Measurements from ENCODE around the gene MOXD1.

The MOXD1 gene

GRCh38 chr6:132401618-132402285 lies 477 bp upstream of the MOXD1 start:
- no peak for DNase-seq (ENCODE audit: low read depth)
- H3K4me3 ChIP-seq (ENCODE audit: low read depth, low read length) = peak overlapping the region; percentile 76

DNA sequence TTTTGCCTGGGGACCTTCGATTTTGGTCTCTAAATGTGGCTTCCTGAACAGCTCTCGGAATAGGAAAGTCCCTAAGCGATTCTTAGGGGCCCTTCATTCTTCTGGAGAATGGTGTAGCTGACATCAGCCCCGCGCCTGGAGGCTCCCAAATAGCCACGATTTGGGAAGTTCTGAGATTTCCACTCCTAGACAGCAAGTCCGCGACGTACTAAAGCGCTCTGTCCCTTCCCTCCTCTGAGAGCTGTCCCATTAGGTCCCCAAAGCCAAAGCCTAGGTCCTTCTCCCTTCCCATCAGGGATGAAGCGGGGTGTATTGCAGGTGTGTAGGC lies 756 bp downstream of the MOXD1 start:
- DNase-seq (ENCODE audit: low read depth) = no peak
- H3K4me3 ChIP-seq (ENCODE audit: low read depth, low read length) = peak overlapping the region; percentile 76

DNA sequence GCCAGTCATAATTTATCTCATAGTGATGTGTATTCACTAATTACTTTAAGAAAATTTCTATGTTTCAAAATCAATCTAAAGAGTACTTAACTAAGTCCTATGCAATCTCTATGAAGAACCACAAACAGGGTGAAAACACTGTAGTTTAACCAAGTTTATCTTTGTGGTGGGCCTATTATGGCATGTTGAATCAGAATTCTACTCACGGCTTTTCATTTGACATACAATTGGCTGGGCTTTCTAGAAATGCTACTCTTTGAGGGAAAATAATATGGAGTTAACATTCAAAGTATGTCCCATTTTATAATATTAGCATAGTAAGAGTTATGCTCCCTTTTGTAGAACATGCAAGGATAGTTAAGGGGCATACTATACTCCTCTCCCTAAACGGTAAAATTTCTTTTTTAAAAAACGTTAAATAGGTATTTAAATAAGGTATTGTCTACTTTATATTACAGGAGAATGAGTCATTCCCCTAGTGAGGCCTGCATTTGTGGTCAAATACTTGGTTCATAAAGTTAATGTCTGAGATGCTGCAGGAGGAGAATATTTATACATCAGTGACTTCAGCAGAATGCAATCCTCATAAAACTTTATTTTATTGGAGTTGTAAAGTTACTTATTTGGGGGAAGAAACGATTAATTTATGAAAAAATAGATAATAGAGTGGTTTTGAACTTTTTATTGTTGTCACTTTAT lies 1.8 kb downstream of the MOXD1 start:
- no peak overlapping the region for H3K4me3 ChIP-seq (ENCODE audit: low read depth, low read length)
- DNase-seq (ENCODE audit: low read depth) = peak; percentile 55

- H3K4me3 ChIP-seq (ENCODE audit: low read depth, low read length) = no peak overlapping the region
- DNase-seq (ENCODE audit: low read depth) = no peak
Measured at GRCh38 chr6:132395015-132395597, 6.2 kb downstream of the MOXD1 start.

- no peak overlapping the region for H3K4me3 ChIP-seq (ENCODE audit: low read depth, low read length)
- DNase-seq (ENCODE audit: low read depth) = no peak
Measured at GRCh38 chr6:132392792-132393191, 8.5 kb downstream of the MOXD1 start.

DNA sequence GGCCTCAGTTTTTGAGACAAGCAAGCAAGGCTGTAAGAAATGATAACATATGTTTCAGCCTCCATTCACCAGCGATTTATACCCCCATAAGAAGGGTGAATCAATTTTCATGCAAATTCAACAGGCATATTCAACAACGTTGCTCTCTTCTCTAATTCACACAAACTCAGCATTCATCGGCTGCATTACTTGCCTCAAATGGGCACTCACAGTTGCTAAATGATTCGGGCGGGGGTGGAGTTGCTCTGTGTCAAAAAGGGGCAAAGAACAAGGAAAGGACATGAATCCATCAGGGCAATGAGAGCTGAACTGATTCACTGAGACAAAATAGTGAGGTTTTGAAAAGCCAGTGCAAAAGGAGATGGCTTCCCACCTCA lies 9.0 kb downstream of the MOXD1 start:
- H3K4me3 ChIP-seq (ENCODE audit: low read depth, low read length) = peak overlapping the region; percentile 12
- no peak for DNase-seq (ENCODE audit: low read depth)

GRCh38 chr6:132391391-132392269 lies 9.6 kb downstream of the MOXD1 start:
- DNase-seq (ENCODE audit: low read depth) = peak; percentile 81

DNA sequence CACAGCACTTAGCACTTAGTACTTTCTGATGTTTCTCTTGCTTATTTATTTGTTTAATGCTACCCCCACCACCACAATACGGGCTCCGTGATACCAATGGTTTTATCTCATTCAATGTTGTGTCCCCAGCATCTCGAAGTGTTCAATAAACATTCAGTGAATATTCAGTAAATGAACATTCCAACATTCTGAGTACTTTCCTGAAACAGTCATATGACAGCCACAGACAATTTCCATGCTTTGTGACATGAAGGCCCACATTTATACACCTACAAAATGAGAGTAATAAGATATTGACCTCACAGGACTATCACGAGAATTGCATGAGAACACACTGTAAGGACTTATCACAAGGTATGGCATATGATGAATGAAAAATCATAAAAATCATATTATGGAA lies 10.8 kb downstream of the MOXD1 start:
- no peak for DNase-seq (ENCODE audit: low read depth)
- H3K4me3 ChIP-seq (ENCODE audit: low read depth, low read length) = no peak overlapping the region

More at GRCh38 chr6:132391391-132392269, 9.6 kb downstream of the MOXD1 start:
- H3K4me3 ChIP-seq (ENCODE audit: low read depth, low read length) = peak overlapping the region; percentile 12

DNA sequence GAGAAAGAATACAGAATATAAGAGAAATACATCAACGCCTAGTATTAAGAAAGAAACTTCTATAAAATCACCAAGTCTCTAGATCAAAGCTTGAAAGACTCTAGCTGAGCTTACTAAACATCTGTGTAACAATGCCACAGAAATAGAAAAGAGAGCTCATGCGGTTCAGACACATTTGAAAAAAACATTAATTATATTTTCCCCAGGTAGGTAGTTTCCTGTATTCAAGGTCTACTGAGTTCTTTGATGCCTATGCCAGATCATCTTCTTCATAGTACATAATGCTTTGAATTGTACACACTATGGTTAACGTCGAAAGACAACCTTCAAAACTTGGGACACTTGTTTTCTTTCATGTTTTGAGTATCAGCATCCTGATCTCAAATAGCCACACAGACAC lies 11.3 kb downstream of the MOXD1 start:
- DNase-seq (ENCODE audit: low read depth) = no peak
- H3K4me3 ChIP-seq (ENCODE audit: low read depth, low read length) = no peak overlapping the region

DNA sequence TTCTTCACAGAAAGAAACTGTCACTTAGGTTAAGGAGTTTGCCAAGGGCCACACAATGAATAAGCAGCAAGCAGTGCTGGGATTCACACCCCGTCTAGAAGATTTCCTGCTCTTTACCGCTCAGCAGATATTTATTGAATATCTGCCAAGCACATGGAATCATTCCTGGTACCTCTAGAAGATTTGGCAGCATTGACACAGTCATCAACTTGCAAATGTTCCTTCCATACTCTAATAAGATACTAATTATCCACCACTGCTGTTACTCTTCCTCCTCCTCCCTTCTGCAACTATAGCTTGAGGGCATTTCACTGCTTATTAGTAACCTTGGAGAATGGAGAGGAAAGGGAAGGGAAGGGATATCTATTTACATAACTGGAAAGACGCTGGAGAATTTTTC lies 13.0 kb downstream of the MOXD1 start:
- DNase-seq (ENCODE audit: low read depth) = no peak
- no peak overlapping the region for H3K4me3 ChIP-seq (ENCODE audit: low read depth, low read length)

- no peak overlapping the region for H3K4me3 ChIP-seq (ENCODE audit: low read depth, low read length)
- DNase-seq (ENCODE audit: low read depth) = no peak
Measured at GRCh38 chr6:132382630-132383175, 18.6 kb downstream of the MOXD1 start.

DNA sequence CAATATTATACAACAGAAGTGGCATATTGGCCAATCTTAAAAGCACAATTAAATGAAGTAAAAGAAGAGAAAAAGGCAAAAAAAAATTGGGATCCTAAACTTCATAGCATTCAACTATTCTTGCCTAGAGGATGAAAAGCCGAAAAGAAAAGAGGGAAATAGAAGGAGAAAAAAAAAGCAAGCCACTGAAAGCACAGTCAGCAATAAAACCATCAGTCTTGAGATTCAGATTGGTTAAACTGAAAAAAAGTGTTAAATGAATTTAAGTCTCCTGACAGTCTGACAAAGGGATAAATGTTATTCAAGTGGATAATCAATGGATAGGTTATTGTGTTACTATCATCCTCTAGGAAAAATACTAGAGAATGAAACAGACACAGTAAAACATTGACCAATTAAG lies 19.9 kb downstream of the MOXD1 start:
- DNase-seq (ENCODE audit: low read depth) = no peak
- H3K4me3 ChIP-seq (ENCODE audit: low read depth, low read length) = no peak overlapping the region

GRCh38 chr6:132380358-132381029 lies 20.8 kb downstream of the MOXD1 start:
- H3K4me3 ChIP-seq (ENCODE audit: low read depth, low read length) = no peak overlapping the region
- no peak for DNase-seq (ENCODE audit: low read depth)

DNA sequence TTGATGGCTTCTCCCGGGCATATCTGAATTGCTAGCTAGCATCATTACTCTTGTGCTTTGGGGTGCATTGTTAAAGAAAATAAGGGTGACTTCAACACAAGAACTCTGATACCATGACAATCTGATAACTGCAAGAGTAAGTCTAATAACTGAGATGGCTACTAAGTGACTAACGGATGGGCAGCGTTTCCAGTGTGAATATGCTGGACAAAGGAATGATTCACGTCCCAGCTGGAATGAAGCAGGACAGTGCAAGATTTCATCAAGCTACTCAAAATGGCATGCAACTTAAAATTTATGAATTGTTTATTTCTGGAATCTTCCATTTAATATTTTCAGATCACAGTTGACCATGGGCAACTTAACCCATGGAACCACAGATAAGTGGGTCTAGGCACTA lies 31.7 kb downstream of the MOXD1 start:
- peak; percentile 31 for DNase-seq (ENCODE audit: low read depth)
- H3K4me3 ChIP-seq (ENCODE audit: low read depth, low read length) = no peak overlapping the region

- no peak overlapping the region for H3K4me3 ChIP-seq (ENCODE audit: low read depth, low read length)
- no peak for DNase-seq (ENCODE audit: low read depth)
Measured at GRCh38 chr6:132368916-132369481, 32.3 kb downstream of the MOXD1 start.

DNA sequence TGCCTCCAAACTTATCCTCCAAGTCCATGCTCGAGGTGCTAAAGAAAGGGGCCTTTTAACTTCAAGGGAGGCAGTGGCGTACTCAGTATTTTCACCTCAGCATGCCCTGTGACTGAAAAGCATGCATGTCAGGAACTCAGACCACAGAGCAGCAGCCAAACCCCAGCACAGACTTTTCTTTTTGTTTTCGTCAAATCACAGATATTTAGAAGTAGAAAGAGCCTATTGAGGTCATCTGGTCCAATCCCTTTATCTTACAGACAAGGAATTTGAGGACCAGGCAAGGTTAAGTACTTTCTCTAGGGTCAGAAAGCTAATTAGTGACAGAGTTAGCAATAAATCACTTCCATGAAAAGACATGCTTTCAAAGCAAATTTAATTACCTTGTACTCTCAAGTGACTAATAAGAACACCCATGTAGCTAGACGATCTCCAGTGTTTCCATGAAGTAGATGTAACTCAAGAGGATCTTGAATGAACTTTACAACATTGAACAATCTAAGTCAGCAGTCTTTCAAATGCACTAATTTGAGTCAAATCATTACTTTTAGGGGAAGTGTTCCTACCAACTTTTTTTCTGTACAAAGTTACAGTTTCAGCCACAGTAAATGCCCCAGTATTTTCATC lies 35.9 kb downstream of the MOXD1 start:
- no peak overlapping the region for H3K4me3 ChIP-seq (ENCODE audit: low read depth, low read length)
- no peak for DNase-seq (ENCODE audit: low read depth)

GRCh38 chr6:132364306-132365074 lies 36.8 kb downstream of the MOXD1 start:
- H3K4me3 ChIP-seq (ENCODE audit: low read depth, low read length) = no peak overlapping the region
- DNase-seq (ENCODE audit: low read depth) = no peak
